ENCODE results near the gene PIK3R5.
A peak's percentile ranks its signal among the peaks of the same experiment; 100 is the strongest.

PIK3R5 gene

GRCh38 chr17:8894202-8894671 lies 71.3 kb downstream of the PIK3R5 start:
- DNase-seq = no peak

DNA sequence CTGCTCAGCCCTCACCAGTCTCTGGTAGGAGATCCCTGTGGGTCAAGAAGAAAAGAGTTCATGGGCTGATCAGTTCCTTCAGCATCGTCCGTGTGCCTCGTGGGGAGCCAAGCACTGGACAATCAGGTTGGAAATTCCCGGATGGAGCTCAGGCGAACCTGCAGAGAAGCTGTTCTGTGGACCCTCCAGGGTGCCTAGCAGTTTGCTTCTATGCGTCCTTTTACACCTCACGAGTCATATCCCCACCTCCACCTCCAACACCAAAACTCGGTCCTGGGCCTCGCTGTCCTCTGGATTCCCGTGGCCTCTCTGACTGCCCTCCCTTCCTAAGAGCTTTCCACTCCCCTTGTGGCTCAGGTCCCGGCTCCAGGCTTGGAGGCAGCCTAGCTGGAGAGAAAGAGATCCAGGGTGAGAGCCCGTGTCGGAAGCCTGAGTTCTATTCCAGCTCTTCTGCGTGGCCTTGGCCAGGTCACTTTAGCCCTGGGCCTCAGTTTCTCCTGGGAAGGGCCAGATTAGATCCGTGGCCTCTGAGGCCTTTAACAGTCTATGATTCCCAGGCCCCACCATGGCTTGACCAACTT lies 71.8 kb downstream of the PIK3R5 start:
- DNase-seq = no peak

DNA sequence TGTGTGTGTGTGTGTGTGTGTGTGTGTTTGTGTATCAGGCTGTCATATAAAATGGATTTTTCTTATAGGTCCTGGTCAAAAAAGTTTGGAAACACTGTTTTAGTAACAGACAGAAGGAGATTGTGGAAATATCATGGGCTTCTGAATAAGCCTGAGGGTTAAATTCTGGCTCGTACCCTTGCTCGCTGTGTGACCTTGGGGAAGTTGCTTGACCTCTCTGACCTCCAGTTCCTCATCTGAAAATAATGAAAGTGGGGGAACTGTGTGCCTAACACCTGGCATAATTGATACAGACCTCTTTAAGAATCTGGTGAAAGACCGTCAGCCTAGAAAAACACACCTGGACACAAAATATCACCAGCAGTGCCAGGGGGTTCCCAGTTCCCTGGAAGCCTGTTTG lies 72.4 kb downstream of the PIK3R5 start:
- DNase-seq = no peak

- no peak for DNase-seq
These were observed 73.2 kb downstream of the PIK3R5 start for GRCh38 chr17:8892338-8892690.

DNA sequence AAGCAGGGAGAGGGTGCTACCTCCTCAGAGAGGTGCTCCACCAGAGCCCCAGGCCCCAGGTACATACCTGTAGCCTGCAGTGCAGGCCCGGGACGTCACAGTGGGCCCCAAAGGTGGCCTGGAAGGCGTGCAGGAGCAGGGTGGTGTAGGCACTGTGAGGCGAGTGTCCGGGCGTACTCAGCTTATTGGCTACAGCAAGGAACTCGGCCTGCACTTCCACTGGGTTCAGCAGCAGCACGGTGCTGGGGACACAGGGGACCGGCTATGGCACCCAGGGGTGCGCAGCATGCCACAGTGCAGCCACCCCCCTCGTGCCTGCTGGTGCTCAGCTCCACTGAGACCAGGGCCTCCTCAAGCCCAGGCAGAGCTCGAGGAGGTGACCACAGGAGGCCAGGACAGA lies 74.8 kb downstream of the PIK3R5 start:
- DNase-seq = no peak

DNA sequence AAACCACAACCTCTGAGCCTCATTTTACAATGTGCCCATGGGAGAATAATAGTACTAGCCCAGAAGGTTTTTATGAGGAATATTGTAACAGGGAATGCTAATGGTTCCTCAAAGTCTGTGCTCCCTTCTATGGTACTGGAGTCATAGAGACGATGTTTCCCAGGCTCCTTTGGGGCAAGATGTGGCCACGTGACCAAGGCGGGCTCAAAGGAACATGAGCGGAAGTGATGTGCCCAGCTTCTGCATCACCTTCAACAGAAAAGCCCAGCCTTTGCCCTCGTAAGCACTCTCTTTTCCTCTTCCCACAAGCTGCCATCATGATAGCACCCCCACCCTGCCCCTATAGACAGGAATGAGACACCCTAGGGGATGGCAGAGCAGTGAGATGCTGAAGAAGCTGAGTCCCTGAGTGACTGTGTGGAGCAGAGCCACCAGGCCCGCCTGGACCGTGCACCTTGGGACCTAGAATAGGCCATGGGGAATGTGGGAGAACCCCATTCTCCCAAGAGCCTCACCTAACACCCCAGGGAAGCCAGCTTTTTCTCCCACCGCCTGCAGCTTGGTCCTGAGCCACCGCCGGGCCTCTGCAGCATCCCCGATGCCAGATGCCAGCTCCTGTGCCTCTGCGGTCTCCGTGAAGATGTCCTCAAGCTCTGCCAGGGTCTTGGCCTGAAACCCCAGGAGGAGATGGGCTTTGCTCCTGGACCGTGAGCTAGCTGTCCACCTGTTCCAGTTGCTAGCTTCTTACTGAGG lies 75.9 kb downstream of the PIK3R5 start:
- DNase-seq = no peak

DNA sequence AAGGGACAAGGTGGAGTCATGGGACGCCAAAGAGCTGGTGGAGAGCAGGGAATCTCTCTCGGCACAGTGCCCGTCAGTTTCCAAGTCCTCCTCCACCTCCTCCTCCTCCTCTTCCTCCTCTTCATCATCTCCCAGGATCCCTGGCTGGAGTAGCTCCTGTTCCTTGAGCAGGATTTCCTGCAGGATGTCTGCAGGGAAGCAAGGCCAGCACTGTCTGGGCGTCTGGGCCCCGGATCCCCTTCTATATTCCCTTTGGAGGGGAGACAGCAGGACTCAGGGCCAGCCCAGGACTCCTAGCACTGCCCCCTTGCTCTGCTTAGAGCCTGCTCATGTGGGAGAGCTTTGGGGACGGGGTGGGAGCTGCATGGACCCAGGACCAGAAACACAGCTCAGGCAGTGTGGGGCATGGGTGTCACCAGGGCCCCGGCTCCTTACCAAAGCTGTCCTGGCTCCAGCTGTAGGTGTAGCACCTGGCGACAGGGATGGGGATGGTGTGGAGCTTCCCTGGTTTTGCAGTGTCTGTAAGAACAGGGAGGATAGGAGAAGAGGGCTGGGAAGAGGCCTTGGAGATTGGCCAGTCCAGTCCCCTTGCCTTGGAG lies 76.7 kb downstream of the PIK3R5 start:
- no peak for DNase-seq

DNA sequence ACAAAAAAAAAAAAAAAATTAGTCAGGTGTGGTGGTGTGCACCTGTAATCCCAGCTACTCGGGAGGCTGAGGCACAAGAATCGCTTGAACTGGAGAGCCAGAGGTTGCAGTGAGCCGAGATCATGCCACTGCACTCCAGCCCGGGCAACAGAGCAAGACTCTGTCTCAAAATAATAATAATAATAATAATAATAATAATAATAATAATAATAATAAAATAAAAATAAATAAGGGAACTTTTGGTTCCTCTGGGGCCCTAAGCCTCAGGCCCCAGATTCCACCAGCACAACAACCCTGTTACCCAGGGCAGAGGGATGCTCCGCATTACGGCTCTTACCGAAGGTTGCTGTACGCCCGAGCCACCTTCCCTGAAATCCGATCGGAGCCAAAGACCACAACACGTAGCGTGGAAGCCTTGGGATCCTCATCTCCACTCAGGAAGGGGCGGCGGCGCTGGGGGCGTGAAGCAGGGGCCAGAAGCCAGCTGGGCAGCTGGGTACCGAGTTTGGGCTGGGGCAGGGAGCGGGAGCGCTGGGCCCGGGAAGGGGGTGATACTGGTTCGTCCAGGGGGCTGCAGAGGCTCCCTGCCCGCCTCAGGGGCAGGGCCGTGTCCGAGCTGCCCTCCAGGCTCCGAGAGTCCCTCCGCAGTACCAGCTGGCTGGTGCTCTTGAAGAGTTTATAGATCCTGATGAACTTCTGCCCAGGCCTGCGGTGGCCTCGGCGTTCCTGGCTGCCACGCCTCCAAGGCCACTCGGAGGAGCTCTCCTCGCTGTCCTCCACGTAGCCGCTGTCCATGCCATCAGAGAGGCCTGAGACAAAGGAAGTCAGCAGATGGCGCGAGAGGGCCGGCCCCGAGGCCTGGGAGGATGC lies 77.4 kb downstream of the PIK3R5 start:
- no peak for DNase-seq

DNA sequence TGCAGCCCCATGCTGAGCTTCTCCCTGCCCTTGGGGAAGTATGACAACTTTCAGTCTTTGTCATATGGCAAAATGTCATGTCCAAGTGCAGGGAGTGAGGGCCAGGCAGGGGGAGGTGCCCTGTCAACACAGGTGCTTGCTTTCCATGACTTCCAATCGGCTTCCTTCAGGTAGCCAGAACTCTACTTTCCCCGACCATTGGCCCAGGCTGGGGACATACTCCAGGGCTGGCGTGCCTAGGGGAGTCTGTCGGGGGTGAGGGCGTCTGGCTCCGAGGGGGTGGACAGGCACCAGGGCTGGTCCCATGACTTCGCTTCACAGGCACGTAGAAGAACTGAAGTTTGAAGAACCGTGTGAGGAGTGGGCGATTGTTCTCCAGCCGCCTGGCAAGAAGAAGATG lies 78.2 kb downstream of the PIK3R5 start:
- DNase-seq = no peak

DNA sequence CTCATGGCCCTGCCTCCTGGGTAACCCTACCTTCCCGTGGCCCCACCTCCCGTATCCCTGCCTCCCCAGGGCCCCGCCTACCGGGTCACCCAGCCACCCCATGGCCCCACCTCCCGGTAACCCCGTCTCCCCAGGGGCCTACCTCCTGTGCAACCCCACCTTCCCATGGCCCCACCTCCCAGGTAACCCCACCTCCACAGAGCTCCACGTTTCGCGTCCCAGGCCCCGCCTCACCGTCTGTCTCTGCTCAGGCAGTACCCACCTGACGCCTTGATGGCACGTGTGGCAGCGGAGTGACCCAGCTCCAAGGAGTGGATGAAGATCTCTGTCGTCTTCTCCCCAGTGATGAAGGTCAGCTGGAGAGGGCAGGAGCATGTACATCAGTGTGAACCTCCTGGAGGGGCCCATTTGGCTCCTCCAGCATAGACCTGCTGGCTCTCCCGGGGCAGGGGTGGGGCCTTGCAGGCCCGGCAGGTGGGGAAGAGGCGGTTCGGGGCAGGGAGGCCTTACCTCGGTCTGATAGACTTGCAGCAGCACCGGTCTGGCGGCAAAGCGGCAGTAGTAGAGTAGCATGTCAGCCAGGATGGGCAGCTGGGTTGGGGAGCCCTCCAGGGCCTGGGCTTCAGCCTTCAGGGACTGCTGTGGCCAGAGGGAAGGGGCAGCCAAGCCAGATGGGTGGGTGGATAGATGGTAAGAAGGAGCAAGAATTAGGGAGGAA lies 79.4 kb downstream of the PIK3R5 start:
- no peak for DNase-seq

DNA sequence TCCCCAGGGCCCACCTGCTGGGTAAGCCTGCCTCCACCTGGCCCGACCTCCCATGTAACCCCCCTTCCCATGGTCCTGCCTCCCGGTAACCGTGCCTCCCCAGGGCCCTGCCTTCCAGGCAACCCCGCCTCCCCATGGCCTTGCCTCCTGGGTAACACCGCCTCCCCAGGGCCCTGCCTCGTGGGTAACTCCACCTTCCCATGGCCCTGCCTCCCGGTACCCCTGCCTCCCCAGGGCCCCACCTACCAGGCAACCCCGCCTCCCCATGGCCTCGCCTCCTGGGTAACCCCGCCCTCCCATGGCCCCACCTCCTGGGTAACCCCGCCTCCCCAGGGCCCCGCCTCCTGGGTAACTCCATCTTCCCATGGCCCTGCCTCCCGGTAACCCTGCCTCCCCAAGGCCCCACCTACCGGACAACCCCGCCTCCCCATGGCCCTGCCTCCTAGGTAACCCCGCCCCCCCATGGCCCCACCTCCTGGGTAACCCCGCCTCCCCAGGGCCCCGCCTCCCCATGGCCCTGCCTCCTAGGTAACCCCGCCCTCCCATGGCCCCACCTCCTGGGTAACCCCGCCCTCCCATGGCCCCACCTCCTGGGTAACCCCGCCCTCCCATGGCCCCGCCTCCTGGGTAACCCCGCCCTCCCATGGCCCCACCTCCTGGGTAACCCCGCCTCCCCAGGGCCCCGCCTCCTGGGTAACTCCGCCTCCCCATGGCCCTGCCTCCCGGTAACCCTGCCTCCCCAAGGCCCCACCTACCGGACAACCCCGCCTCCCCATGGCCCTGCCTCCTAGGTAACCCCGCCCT lies 80.1 kb downstream of the PIK3R5 start:
- peak; percentile 70 for DNase-seq

DNA sequence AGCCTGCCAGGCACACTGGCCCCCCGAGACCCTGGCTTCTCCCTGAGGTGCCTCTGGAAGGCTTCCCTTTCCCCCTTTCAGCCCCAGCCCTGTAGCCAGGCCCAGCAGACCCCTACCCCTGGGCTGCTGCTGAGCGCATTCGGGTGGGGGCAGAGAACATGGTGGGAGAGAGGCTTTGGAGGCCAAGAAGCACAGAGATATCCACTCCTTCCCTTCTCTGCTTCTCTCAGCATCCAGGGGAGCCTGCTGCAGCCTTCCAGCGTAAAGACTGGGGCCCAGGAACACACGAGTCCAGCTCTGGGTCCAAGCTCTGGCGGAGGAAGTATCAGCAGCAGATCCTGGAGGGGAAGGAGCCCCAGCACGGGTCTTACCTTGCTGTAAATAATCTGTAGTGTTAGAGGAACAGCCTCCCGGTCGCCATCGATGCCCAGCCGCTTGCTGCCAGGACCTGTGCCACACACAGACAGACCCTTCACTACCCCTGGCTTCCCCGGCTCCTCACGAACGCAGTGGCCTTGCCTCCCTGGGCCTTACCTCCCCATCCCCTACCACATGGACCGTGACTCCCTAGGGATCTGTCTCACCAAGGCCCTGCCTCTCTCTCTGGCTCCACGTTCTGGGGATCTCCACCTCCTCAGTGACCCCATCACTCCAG lies 81.0 kb downstream of the PIK3R5 start:
- DNase-seq = no peak

DNA sequence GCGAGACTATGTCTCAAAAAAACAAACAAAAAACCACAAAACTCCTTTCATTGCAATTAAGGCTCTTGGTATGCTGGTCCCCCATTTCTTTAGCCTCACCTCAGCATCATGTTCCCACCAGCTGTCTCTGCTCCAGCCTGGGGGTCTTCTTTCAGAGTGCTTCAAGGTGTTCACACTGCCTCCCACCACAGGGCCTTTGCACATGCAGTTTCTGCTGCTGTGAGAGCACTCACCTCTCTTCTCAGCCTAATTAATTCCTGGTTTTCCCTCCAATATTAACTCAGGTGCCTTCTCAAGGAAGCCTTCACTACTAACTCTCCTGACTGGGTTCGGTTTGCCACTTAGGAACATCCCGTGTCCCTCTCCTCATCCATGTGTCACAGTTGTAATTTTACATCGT lies 82.2 kb downstream of the PIK3R5 start:
- no peak for DNase-seq

DNA sequence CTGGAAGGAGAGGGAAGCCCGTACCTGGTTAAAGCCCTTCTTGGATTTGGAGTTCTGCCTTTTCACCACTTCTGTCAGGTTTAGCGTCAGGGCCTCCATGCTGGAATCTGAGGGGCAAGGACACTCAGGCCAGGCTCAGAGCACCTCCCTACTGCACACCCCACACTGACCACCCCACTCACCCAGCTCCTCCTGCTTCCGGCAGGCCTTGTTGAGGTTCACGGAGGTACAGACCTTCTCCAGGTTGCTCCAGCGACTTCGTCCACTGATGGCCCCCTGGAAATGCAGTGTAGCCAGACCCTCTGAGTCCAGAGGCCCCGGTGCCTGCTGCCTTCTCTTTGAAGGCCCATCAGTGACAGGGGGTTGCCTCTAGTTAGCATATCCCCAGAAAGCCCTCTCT lies 83.9 kb downstream of the PIK3R5 start:
- no peak for DNase-seq

GRCh38 chr17:8880466-8880865 lies 85.0 kb downstream of the PIK3R5 start:
- DNase-seq = no peak

DNA sequence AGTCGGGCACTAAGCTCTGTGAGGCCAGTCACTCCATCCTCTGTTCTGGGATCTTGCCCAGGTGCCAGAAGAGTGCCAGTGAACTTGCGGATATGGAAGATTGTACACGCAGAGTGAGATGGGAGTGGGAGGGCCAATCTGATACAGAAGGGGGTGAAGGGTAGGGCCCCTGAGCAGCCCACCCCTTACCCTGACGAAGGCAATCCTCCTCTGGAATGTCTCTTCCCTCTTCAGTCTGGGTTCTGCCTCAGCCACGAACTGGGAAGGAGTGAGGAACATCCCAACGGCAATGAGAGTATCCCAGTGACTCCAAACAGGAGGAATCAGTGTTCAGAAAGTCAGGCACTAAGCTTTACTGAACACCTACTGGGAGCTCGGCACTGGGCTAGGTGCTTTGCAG lies 86.1 kb downstream of the PIK3R5 start:
- DNase-seq = no peak

DNA sequence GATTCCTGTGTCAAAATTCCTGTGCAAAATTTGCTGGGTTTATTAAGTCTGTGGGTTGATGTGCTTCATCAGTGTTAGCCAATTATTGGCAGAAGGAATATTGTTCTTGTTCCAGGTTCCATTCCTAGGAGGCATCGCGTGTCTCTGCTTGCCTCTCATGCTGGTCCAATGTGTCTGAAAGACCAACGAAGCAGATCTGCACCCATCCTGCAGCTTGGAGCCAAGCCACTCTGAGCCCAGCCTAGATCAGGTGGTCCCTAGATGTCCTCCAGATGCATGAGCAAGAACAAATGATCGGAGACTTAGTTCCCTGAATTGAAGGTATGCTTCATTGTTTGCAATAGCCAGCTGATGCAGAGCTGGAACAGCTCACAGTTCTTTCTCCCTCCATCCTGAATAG lies 87.5 kb downstream of the PIK3R5 start:
- no peak for DNase-seq

- no peak for DNase-seq
These were observed 89.5 kb downstream of the PIK3R5 start for GRCh38 chr17:8875957-8876356.

- DNase-seq = no peak
These were observed 90.1 kb downstream of the PIK3R5 start for GRCh38 chr17:8875436-8875835.

DNA sequence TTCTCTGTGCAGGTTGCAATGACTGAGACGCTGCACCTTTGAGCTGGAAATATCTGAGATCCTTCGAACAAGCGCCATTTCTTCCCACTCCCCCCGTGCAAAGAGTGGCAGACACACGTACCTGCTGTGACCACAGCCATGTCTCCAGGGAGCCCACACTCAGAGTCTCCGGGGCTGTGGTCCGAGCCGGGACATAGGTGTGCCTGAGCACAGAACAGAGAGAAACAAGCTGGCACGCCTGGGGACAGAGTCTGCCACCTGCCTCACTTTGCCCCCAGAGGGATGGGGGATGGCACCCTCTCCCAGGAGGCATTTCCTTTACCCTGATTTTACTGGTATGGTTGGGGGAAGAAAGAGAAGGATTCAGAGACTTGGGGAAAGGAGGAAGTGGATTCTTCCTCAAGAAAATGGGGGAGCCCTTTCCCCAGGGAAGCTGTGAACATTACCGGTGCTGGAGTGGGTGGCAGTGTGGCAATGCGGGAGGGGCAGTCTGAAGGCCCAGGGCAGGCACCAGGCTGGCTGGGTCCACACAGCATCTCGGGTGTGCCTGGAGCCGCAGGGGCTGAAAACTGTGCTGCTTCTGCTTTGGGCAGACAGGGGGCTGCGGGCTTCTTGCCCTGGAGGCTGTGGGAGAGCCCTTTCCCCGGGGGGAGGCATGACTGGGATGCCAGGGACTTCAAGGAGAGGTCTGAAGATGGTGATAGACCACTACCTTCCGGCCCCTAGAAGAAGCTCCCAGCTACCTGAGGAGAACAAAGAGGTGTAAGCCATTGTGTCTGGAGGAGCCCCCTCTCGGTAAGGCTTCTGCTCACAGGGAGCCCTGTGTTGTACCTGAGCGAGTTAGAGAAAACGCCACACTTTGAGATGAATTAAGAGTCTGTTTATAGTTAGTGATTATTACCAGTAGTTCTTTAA lies 91.4 kb downstream of the PIK3R5 start:
- DNase-seq = no peak

Measured in activated CD8-positive, alpha-beta memory T cell treated with anti-CD3 and anti-CD28 coated beads for 24 hours (primary cell).